SU-DHL-6 (cell line): Measurements from ENCODE around the gene PSMA6.

Experiments used
- CTCF ChIP-seq: fragments of 200-600 bp; sonication (generic); IDR thresholded peaks from one replicate; pipeline ENCODE4 v1.5.1; 2017; ENCODE audit warnings: antibody characterized with exemption, mild to moderate bottlenecking, low read length, moderate library complexity; ENCODE audit not compliant: insufficient read depth, poor library complexity, severe bottlenecking
- EZH2phosphoT487 ChIP-seq: fragments of 200-600 bp; sonication (generic), shearing (Covaris generic); conservative IDR thresholded peaks from 2 replicates; pipeline ENCODE4 v1.6.1; 2018; ENCODE audit warnings: mild to moderate bottlenecking, antibody characterized with exemption, low read length, moderate library complexity, mixed read lengths

- TF ChIP-seq CTCF (no peak), EZH2phosphoT487 (no peak)
Observed at GRCh38 chr14:35333797-35334743, 41.9 kb downstream of the PSMA6 start.
